K562 (cell line): Measurements from ENCODE around the gene DGAT2. TPM values are rescaled to one million over a fixed set of nuclear protein-coding genes. Genes with fewer than 3 reads are reported as not detected.
A peak's percentile ranks its signal among the peaks of the same experiment; 100 is the strongest.

ENCODE experiments used
- ATAC-seq: fragments of 200-7000 bp; cut with Tn5 transposase; 3 replicates; pipeline ENCODE4 v1.9.1; 2020; ENCODE audit warnings: moderate library complexity
- BruUV-seq: library from RNA; stranded (reverse); fragments of 400-500 nt; replicated peaks from 2 replicates; lab custom pipeline; 2021; lab: Mats Ljungman, UMichigan
- CTCF ChIA-PET: fragments of 300-600 bp; formaldehyde crosslinking; extraction: SDS; loops from one replicate; lab custom pipeline; 2021; ENCODE audit warnings: low intra/inter-chr PET ratio; lab: Yijun Ruan, JAX
- POLR2A ChIA-PET: fragments of 300-600, 350-650 bp; sonication (Branson Sonifier 250); formaldehyde crosslinking; extraction: SDS; loops from one replicate; lab custom pipeline; 2021; ENCODE audit warnings: antibody characterized with exemption, inconsistent platforms; lab: Yijun Ruan, JAX
- DNase-seq, 4 experiments: peaks; one replicate each; pipeline versions ENCODE4 v3.0.0 to v3.0.0-alpha.2; 2011 to 2018; ENCODE audit warnings: low spot score in 3 of 4, mixed read lengths in 3 of 4; ENCODE audit errors: extremely low read depth in 1 of 4
- FAIRE-seq: peaks from 2 replicates; lab custom pipeline; 2011; peaks lifted over from hg19 to GRCh38; lab: Jason Lieb, UNC
- H2AFZ ChIP-seq: 2 replicates; pipeline ENCODE4 v1.6.0; 2011; ENCODE audit warnings: low read depth, low read length, control low read depth, inconsistent platforms
- H3K27ac ChIP-seq: fragments of 200-600 bp; 3 replicates; pipeline ENCODE4 v1.8.0; 2011; ENCODE audit warnings: low read depth, mild to moderate bottlenecking, control low read depth, inconsistent platforms, low read length, moderate library complexity, mixed read lengths; ENCODE audit errors: extremely low read depth
- H3K27me3 ChIP-seq, 2 experiments: fragments of 300-600 bp in 1 of 2; 2 replicates in 1 of 2; 3 replicates in 1 of 2; pipeline versions ENCODE4 v1.6.0 to v1.8.0; 2011; ENCODE audit warnings: inconsistent platforms in 2 of 2, low read length in 2 of 2, mild to moderate bottlenecking in 1 of 2, mixed read lengths in 1 of 2, moderate library complexity in 1 of 2; ENCODE audit not compliant: control insufficient read depth in 2 of 2, insufficient read depth in 2 of 2
- H3K36me3 ChIP-seq: fragments of 300-600 bp; 3 replicates; pipeline ENCODE4 v1.8.0; 2011; ENCODE audit warnings: mild to moderate bottlenecking, low read length, inconsistent platforms; ENCODE audit not compliant: control insufficient read depth, insufficient read depth
- H3K4me1 ChIP-seq, 2 experiments: fragments of 200-600 bp in 1 of 2; replicated peaks in 1 of 2; 2 replicates in 1 of 2; 3 replicates in 1 of 2; pipeline versions ENCODE4 v1.5.1 to v1.8.0; 2011; ENCODE audit warnings: inconsistent platforms in 2 of 2, low read length in 2 of 2, mild to moderate bottlenecking in 1 of 2, mixed read lengths in 1 of 2, moderate library complexity in 1 of 2; ENCODE audit not compliant: control insufficient read depth in 2 of 2, insufficient read depth in 2 of 2
- H3K4me2 ChIP-seq: 2 replicates; pipeline ENCODE4 v1.6.1; 2011; ENCODE audit warnings: low read length, control low read depth, inconsistent platforms, mixed read lengths; ENCODE audit not compliant: insufficient read depth
- H3K4me3 ChIP-seq: fragments of 200-600 bp; sonication (generic), shearing (Covaris generic); 2 replicates; pipeline ENCODE4 v1.5.1; 2016; ENCODE audit warnings: control low read depth, inconsistent platforms
- H3K79me2 ChIP-seq: fragments of 200-600 bp; 3 replicates; pipeline ENCODE4 v1.8.0; 2011; ENCODE audit warnings: low read length, inconsistent platforms; ENCODE audit not compliant: control insufficient read depth, insufficient read depth
- H3K9ac ChIP-seq, 2 experiments: 2 replicates each; pipeline versions ENCODE4 v1.6.0 to v1.6.1; 2011; ENCODE audit warnings: low read depth in 2 of 2, low read length in 2 of 2, control low read depth in 1 of 2, inconsistent platforms in 1 of 2, mild to moderate bottlenecking in 1 of 2, mixed read lengths in 1 of 2; ENCODE audit not compliant: insufficient read depth in 1 of 2
- H3K9me1 ChIP-seq: one replicate; pipeline ENCODE4 v1.6.0; 2011; ENCODE audit warnings: inconsistent platforms, mild to moderate bottlenecking, low read length, moderate library complexity; ENCODE audit not compliant: control insufficient read depth, insufficient read depth
- H3K9me3 ChIP-seq: replicated peaks from 2 replicates; pipeline ENCODE4 v1.5.1; 2011; ENCODE audit warnings: low read depth, low read length, inconsistent platforms; ENCODE audit not compliant: control insufficient read depth, insufficient read depth
- H4K20me1 ChIP-seq: replicated peaks from 2 replicates; pipeline ENCODE4 v1.6.1; 2011; ENCODE audit warnings: low read length, inconsistent platforms, mixed read lengths; ENCODE audit not compliant: control insufficient read depth, insufficient read depth
- KLF6 ChIP-seq: fragments of 250-450 bp; sonication (Bioruptor Pico); IDR thresholded peaks from 2 replicates; pipeline ENCODE4 v1.4.0; 2020; ENCODE audit warnings: mild to moderate bottlenecking, moderate library complexity, borderline replicate concordance
- SMARCA5 ChIP-seq: fragments of 450-650 bp; IDR thresholded peaks from 2 replicates; pipeline ENCODE4 v1.6.1; 2016
- XRCC3 ChIP-seq: fragments of 450-650 bp; IDR thresholded peaks from 2 replicates; pipeline ENCODE4 v1.6.1; 2017; ENCODE audit warnings: mild to moderate bottlenecking, moderate library complexity
- ZNF785 ChIP-seq: fragments of 250-450 bp; sonication (Bioruptor Pico); IDR thresholded peaks from 2 replicates; pipeline ENCODE4 v1.4.0; 2020; ENCODE audit warnings: mild to moderate bottlenecking
- WGBS: fragments of 100-300 bp; shearing (Covaris generic); methylation state at CpG from one replicate; pipeline ENCODE4 v1.1.6; 2016; ENCODE audit warnings: low coverage, mixed read lengths; ENCODE audit not compliant: insufficient coverage; ENCODE audit errors: missing lambda C conversion rate; 5-methylcytosine and 5-hydroxymethylcytosine counted together
- in situ Hi-C: fragments of 300-500 bp; cut with MboI; formaldehyde crosslinking; loops from 4 replicates; pipeline ENCODE4 v1.15.0; 2018; ENCODE audit warnings: inconsistent platforms, mixed read lengths
- intact Hi-C: fragments of 100-400 bp; cut with micrococcal nuclease; formaldehyde crosslinking; loops from 2 replicates; pipeline ENCODE4 v1.14.2; 2022
- polyA plus RNA-seq, 8 experiments: library from polyadenylated mRNA; depleted of rRNA in 4 of 8; stranded (reverse) in 5 of 8; unstranded in 3 of 8; fragments of >200 nt; fragmentation: Nextera tagmentation in 2 of 8; fragmentation: Illumina TruSeq in 1 of 8; extraction: Ambion mirVana in 2 of 8; extraction: Trizol in 1 of 8; gene quantifications; 2 replicates each; pipeline versions ENCODE4 v1.2.1 to v1.2.3, GENCODE V29; 2011 to 2014; ENCODE audit warnings: inconsistent platforms in 1 of 8, missing spikeins in 1 of 8
- total RNA-seq, 7 experiments: library from RNA; depleted of rRNA in 6 of 7; stranded (reverse); fragments of >200 nt in 6 of 7; fragmentation: Illumina TruSeq in 2 of 7; extraction: Trizol in 2 of 7; gene quantifications; 2 replicates each; pipeline versions ENCODE4 v1.2.1 to v1.2.3, GENCODE V29; 2011 to 2021; ENCODE audit warnings: low replicate concordance in 1 of 7
- TF ChIP-seq, protein P1 (sequence below): fragments of 250-450 bp; sonication (Bioruptor Pico); IDR thresholded peaks from 2 replicates; pipeline ENCODE4 v1.8.0; 2022; ENCODE audit warnings: moderate library complexity, mild to moderate bottlenecking, inconsistent platforms
- TF ChIP-seq, protein P2 (sequence below): fragments of 250-450 bp; sonication (Bioruptor Pico); IDR thresholded peaks from 2 replicates; pipeline ENCODE4 v1.8.0; 2021; ENCODE audit warnings: borderline replicate concordance, mild to moderate bottlenecking, moderate library complexity; ENCODE audit not compliant: poor library complexity, severe bottlenecking
- TF ChIP-seq, protein P3 (sequence below): sonication (generic); formaldehyde crosslinking; IDR thresholded peaks from 2 replicates; pipeline ENCODE4 v1.8.0; 2022; ENCODE audit warnings: mild to moderate bottlenecking, missing genetic modification reagents

Gene DGAT2
- total and polyA plus RNA-seq, 9 of the 15 experiments (the other 6 are each of a cell fraction or from before 2014, with no cell fraction given) = 0.68 to 2.8 (median 1.8) TPM

DNA sequence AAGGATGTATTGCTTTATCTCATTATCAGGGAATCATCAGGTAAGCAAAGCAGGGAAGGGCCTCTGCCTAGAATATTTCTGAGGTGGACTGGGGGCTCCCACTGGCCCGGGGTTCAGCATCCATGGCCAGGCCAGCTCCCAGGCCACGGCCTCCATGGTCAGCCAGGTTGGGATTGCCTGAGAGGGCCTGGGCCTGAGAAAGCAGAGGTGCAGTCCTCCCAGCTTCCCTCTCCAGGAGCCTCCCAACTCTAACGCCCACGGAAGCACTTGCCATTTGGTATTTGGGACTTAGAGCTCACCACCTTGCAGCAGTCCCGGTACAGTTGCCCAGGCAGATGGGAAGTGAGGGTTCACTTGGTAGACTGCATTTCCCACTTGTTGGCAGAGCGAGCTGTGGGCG lies 12.7 kb downstream of the DGAT2 start:
- Histone ChIP-seq H3K36me3 (no peaks in the 10 kb centered on the region), H3K4me3 (no peak overlapping the region), H3K4me2 (no peak overlapping the region), H3K4me1 (peaks cover 6% of the 10 kb centered on the region in 2 experiments; a peak in 3 of 5 replicates), H3K9me1 (no peaks in the 10 kb centered on the region), H2AFZ (no peak overlapping the region), H3K9me3 (no peaks in the 10 kb centered on the region), H3K9ac (0 out of 4 replicates have a peak overlapping the region, but pooled peaks of 1 of the 2 experiments have one; percentile 17), H4K20me1 (no peaks in the 10 kb centered on the region), H3K27me3 (no peaks in the 10 kb centered on the region), H3K79me2 (no peaks in the 10 kb centered on the region), H3K27ac (no peak overlapping the region)
- 24% methylated on average over 7 of the region's 7 CpGs for WGBS
- TF ChIP-seq, protein P1, sequence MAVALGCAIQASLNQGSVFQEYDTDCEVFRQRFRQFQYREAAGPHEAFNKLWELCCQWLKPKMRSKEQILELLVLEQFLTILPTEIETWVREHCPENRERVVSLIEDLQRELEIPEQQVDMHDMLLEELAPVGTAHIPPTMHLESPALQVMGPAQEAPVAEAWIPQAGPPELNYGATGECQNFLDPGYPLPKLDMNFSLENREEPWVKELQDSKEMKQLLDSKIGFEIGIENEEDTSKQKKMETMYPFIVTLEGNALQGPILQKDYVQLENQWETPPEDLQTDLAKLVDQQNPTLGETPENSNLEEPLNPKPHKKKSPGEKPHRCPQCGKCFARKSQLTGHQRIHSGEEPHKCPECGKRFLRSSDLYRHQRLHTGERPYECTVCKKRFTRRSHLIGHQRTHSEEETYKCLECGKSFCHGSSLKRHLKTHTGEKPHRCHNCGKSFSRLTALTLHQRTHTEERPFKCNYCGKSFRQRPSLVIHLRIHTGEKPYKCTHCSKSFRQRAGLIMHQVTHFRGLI (CRISPR knock-in tag) = no peak
- TF ChIP-seq KLF6 (no peak), XRCC3 (no peak), ZNF785 (CRISPR knock-in tag) (no peak), SMARCA5 (no peak)
- TF ChIP-seq, protein P2, sequence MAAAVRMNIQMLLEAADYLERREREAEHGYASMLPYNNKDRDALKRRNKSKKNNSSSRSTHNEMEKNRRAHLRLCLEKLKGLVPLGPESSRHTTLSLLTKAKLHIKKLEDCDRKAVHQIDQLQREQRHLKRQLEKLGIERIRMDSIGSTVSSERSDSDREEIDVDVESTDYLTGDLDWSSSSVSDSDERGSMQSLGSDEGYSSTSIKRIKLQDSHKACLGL (CRISPR knock-in tag) = no peak
- TF ChIP-seq, protein P3, sequence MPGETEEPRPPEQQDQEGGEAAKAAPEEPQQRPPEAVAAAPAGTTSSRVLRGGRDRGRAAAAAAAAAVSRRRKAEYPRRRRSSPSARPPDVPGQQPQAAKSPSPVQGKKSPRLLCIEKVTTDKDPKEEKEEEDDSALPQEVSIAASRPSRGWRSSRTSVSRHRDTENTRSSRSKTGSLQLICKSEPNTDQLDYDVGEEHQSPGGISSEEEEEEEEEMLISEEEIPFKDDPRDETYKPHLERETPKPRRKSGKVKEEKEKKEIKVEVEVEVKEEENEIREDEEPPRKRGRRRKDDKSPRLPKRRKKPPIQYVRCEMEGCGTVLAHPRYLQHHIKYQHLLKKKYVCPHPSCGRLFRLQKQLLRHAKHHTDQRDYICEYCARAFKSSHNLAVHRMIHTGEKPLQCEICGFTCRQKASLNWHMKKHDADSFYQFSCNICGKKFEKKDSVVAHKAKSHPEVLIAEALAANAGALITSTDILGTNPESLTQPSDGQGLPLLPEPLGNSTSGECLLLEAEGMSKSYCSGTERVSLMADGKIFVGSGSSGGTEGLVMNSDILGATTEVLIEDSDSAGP (CRISPR knock-in tag) = no peak
- BruUV-seq = no TSS peak
- in situ Hi-C loops = loop anchor here (10.0 kb wide), 1 partner anchor 336 kb away; no protein-coding TSS in a partner anchor
- ATAC-seq (no peak), DNase-seq (no peak), FAIRE-seq (no peak)
- CTCF ChIA-PET = no interaction called here
- intact Hi-C loops = no loop called here
- POLR2A ChIA-PET = interaction anchor here (1.2 kb wide), 1 partner anchor 11 kb away, joined by 3 read pairs; no protein-coding TSS in a partner anchor
